HepG2 (cell line): ENCODE measurements around the gene WNT3. TPM values are rescaled to one million over a fixed set of nuclear protein-coding genes. Genes with fewer than 3 reads are reported as not detected.

Experiments
- ARNT ChIP-seq: fragments of 450-650 bp; IDR thresholded peaks from 2 replicates; pipeline ENCODE4 v1.6.1; 2017
- FOXC1 ChIP-seq: sonication (generic); formaldehyde crosslinking; IDR thresholded peaks from 2 replicates; pipeline ENCODE4 v1.8.0; 2022; ENCODE audit warnings: mild to moderate bottlenecking, missing genetic modification reagents, borderline replicate concordance
- ISX ChIP-seq: sonication (generic); formaldehyde crosslinking; conservative IDR thresholded peaks from 2 replicates; pipeline ENCODE4 v1.5.0; 2020; ENCODE audit warnings: missing genetic modification reagents
- KDM1A ChIP-seq: IDR thresholded peaks from 2 replicates; pipeline ENCODE4 v1.6.1; 2016; ENCODE audit warnings: missing compliant biosample characterization
- PBX2 ChIP-seq: IDR thresholded peaks from 2 replicates; pipeline ENCODE4 v1.6.1; 2016; ENCODE audit warnings: control low read depth
- RFXANK ChIP-seq: IDR thresholded peaks from 2 replicates; pipeline ENCODE4 v1.6.1; 2016
- SIX1 ChIP-seq: sonication (generic); formaldehyde crosslinking; IDR thresholded peaks from 2 replicates; pipeline ENCODE4 v1.4.0; 2020; ENCODE audit warnings: missing genetic modification reagents, borderline replicate concordance
- SRSF4 ChIP-seq: fragments of 200-400 bp; formaldehyde crosslinking; IDR thresholded peaks from one replicate; pipeline ENCODE4 v1.6.1; 2018; ENCODE audit warnings: mild to moderate bottlenecking, low read depth, low read length, moderate library complexity; ENCODE audit not compliant: poor library complexity, severe bottlenecking
- TERF1 ChIP-seq: sonication (generic); formaldehyde crosslinking; IDR thresholded peaks from 2 replicates; pipeline ENCODE4 v1.8.0; 2022; ENCODE audit warnings: mild to moderate bottlenecking, missing genetic modification reagents, moderate library complexity
- TGIF2 ChIP-seq: IDR thresholded peaks from 2 replicates; pipeline ENCODE4 v1.6.1; 2016; ENCODE audit warnings: control low read depth, missing compliant biosample characterization
- TP53 ChIP-seq: sonication (generic); formaldehyde crosslinking; conservative IDR thresholded peaks from 2 replicates; pipeline ENCODE4 v1.4.0; 2020; ENCODE audit warnings: missing genetic modification reagents
- ZHX2 ChIP-seq, 2 experiments: sonication (generic) in 1 of 2; formaldehyde crosslinking in 1 of 2; IDR thresholded peaks; 2 replicates each; pipeline versions ENCODE4 v1.6.1 to v1.9.0; 2014 to 2022; ENCODE audit warnings: antibody characterized with exemption in 1 of 2, borderline replicate concordance in 1 of 2, inconsistent platforms in 1 of 2, low read depth in 1 of 2, missing genetic modification reagents in 1 of 2
- ZNF124 ChIP-seq: sonication (generic); formaldehyde crosslinking; IDR thresholded peaks from 2 replicates; pipeline ENCODE4 v1.4.0; 2020; ENCODE audit warnings: missing genetic modification reagents
- ZNF619 ChIP-seq: sonication (generic); formaldehyde crosslinking; IDR thresholded peaks from 2 replicates; pipeline ENCODE4 v1.4.0; 2020; ENCODE audit warnings: mild to moderate bottlenecking, missing genetic modification reagents
- ZNF660 ChIP-seq: sonication (generic); formaldehyde crosslinking; IDR thresholded peaks from 2 replicates; pipeline ENCODE4 v1.5.1; 2020; ENCODE audit warnings: mild to moderate bottlenecking, low read depth, missing genetic modification reagents, borderline replicate concordance
- ZNF704 ChIP-seq: sonication (generic); formaldehyde crosslinking; IDR thresholded peaks from 2 replicates; pipeline ENCODE4 v1.8.1; 2023; ENCODE audit warnings: mild to moderate bottlenecking, inconsistent platforms, moderate library complexity, missing genetic modification reagents, borderline replicate concordance
- ZSCAN5A ChIP-seq: sonication (generic); formaldehyde crosslinking; IDR thresholded peaks from 2 replicates; pipeline ENCODE4 v1.8.0; 2022; ENCODE audit warnings: mild to moderate bottlenecking, missing genetic modification reagents, borderline replicate concordance
- polyA plus RNA-seq, 8 experiments: library from polyadenylated mRNA; depleted of rRNA in 3 of 8; stranded (reverse) in 7 of 8; unstranded in 1 of 8; fragments of >200 nt; fragmentation: Illumina TruSeq in 4 of 8; extraction: Trizol in 4 of 8; gene quantifications; 2 replicates each; pipeline versions ENCODE4 v1.2.1 to v1.2.3, GENCODE V29; 2011 to 2016; ENCODE audit warnings: low read depth in 4 of 8, missing spikeins in 1 of 8, mixed read lengths in 1 of 8; ENCODE audit not compliant: insufficient read depth in 1 of 8
- total RNA-seq, 5 experiments: library from RNA; depleted of rRNA; stranded (reverse); fragments of >200 nt; fragmentation: Illumina TruSeq; extraction: Trizol; gene quantifications; 2 replicates each; pipeline ENCODE4 v1.2.3, GENCODE V29; 2016; ENCODE audit warnings: low read depth in 1 of 5

The WNT3 gene
- total and polyA plus RNA-seq, 2 of the 13 experiments (the other 11 are each of a cell fraction or from before 2014, with no cell fraction given) = 8.5 to 10.3 TPM

- TF ChIP-seq PBX2 (CRISPR knock-in tag) (no peak), TGIF2 (CRISPR knock-in tag) (peak; percentile 66; the same call in 1 of the 2 replicates), ZHX2 (IDR thresholded peaks at IDR 0.05; ENCODE audit: low read depth) (no peak), ZHX2 (CRISPR knock-in tag; IDR thresholded peaks at IDR 0.05; ENCODE audit: borderline replicate concordance) (peak; percentile 82; the same call in 1 of the 2 replicates), SRSF4 (no peak), FOXC1 (peak; percentile 87; the same call in 1 of the 2 replicates), TP53 (no peak), ISX (0 out of 2 replicates have a peak, but pooled peaks have one; percentile 76), SIX1 (CRISPR knock-in tag) (no peak), ZSCAN5A (CRISPR knock-in tag) (peak; percentile 67; the same call in 1 of the 2 replicates), KDM1A (CRISPR knock-in tag) (peak; percentile 53; the same call in 1 of the 2 replicates), ZNF619 (CRISPR knock-in tag) (no peak), RFXANK (CRISPR knock-in tag) (no peak), ZNF660 (CRISPR knock-in tag) (no peak), ARNT (no peak), ZNF704 (CRISPR knock-in tag) (peak; percentile 69; the same call in 1 of the 2 replicates), TERF1 (CRISPR knock-in tag) (no peak), ZNF124 (CRISPR knock-in tag) (no peak; the same call in 1 of the 2 replicates)
Measured at GRCh38 chr17:46771561-46772474, 46.7 kb downstream of the WNT3 start (continued).
